Activated B cell treated with CpG ODN at 0.5 μM for 24 hours (primary cell): Measurements from ENCODE around the gene FBXW7. TPM values are rescaled to one million over a fixed set of nuclear protein-coding genes. Genes with fewer than 3 reads are reported as not detected.

Experiments
- ATAC-seq: fragments of 200-7000 bp; cut with Tn5 transposase; one replicate; pipeline ENCODE4 v1.10.0; 2021; ENCODE audit warnings: low read depth, mild to moderate bottlenecking, moderate library complexity
- CTCF ChIA-PET: fragments of 350-600 bp; sonication (Branson Sonifier 250); formaldehyde crosslinking; loops from one replicate; lab custom pipeline; 2021; ENCODE audit warnings: antibody characterized with exemption; lab: Charles Lee
- POLR2A ChIA-PET: fragments of 350-600 bp; sonication (Branson Sonifier 250); formaldehyde crosslinking; loops from one replicate; lab custom pipeline; 2021; ENCODE audit warnings: antibody characterized with exemption; lab: Charles Lee
- DNase-seq: peaks from one replicate; pipeline ENCODE4 v3.0.0; 2022
- H3K27ac Mint-ChIP-seq: one replicate; pipeline ENCODE4 v1.8.0; 2020; ENCODE audit warnings: mixed read lengths
- H3K27me3 Mint-ChIP-seq: one replicate; pipeline ENCODE4 v1.8.0; 2021; ENCODE audit warnings: mixed read lengths
- H3K36me3 Mint-ChIP-seq: one replicate; pipeline ENCODE4 v1.8.0; 2021; ENCODE audit warnings: low read depth, mixed read lengths
- H3K4me1 Mint-ChIP-seq: one replicate; pipeline ENCODE4 v1.8.0; 2021; ENCODE audit warnings: mixed read lengths
- H3K4me3 Mint-ChIP-seq: one replicate; pipeline ENCODE4 v1.8.0; 2020; ENCODE audit warnings: mild to moderate bottlenecking, mixed read lengths
- H3K9me3 Mint-ChIP-seq: one replicate; pipeline ENCODE4 v1.8.0; 2020; ENCODE audit warnings: mixed read lengths
- CTCF ChIP-seq: fragments of 200-600 bp; IDR thresholded peaks from one replicate; pipeline ENCODE4 v1.8.0; 2022; ENCODE audit warnings: antibody characterized with exemption, mild to moderate bottlenecking
- intact Hi-C: fragments of 100-400 bp; cut with micrococcal nuclease; formaldehyde crosslinking; loops from one replicate; pipeline ENCODE4 v1.15.1; 2024
- total RNA-seq: library from RNA; stranded (reverse); gene quantifications from 2 replicates; pipeline ENCODE4 v1.2.3, GENCODE V29; 2022

FBXW7 gene
- total RNA-seq, 1 donor from 2014 or later, result 96.5 TPM

DNA sequence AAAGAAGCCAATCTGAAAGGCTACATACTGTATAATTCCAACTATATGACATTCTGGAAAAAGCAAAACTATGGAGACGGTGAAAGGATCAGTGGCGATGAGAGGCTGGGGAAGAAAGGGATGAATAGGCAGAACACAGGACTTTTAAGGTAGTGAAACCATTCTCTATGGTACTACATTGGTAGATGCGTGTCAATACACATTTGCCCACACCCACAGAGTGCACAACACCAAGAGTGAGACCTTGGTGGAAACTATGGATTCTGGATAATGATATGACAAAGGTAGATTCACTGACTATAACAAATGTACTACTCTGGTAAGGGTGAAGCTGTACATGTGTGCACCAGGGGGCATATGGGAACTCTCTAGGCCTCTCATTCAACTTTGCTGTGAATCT, 134.5 kb downstream of the FBXW7 start:
- POLR2A ChIA-PET, result no interaction called here

DNA sequence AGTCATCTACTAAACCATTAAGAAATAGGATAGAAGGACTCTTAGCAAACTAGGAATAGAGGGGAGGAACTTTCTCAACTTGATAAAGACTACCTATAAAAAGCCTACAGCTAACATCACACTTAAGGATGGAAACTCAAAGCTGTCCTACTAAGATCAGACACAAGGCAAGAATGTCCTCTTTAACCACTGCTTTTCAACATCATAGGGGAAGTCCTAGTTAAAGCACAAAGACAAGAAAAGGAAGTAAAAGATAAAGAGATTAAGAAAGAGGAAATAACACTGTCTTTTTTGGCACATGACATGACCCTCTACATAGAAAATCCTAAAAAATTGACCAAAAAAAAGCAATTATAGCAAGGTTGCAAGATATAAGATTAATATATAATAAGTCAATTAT, 136.6 kb downstream of the FBXW7 start:
- no peak for TF ChIP-seq CTCF
- DNase-seq (no peak), ATAC-seq (peak; percentile 58)
- CTCF ChIA-PET, result no interaction called here
- peaks cover 31% of the 10 kb centered on the region for H3K4me1 Mint-ChIP-seq
- H3K4me3 Mint-ChIP-seq, result peak overlapping the region; percentile 3
- H3K36me3 Mint-ChIP-seq, result peaks cover 46% of the 10 kb centered on the region
- no peaks in the 10 kb centered on the region for H3K27me3 Mint-ChIP-seq
- POLR2A ChIA-PET, result no interaction called here
- H3K27ac Mint-ChIP-seq, result peak overlapping the region; percentile 25
- no peaks in the 10 kb centered on the region for H3K9me3 Mint-ChIP-seq
- intact Hi-C loops, result no loop called here

More for the DNA sequence above, 134.5 kb downstream of the FBXW7 start:
- no peak for DNase-seq
- no peak for TF ChIP-seq CTCF
- H3K36me3 Mint-ChIP-seq, result peaks cover 48% of the 10 kb centered on the region
- ATAC-seq, result peak; percentile 10
- no peaks in the 10 kb centered on the region for H3K27me3 Mint-ChIP-seq
- peaks cover 25% of the 10 kb centered on the region for H3K4me1 Mint-ChIP-seq
- H3K4me3 Mint-ChIP-seq, result no peak overlapping the region
- H3K27ac Mint-ChIP-seq, result no peak overlapping the region
- CTCF ChIA-PET, result interaction anchor here (1.4 kb wide), 2 partner anchors 100 to 334 kb away, joined by 3 read pairs; no protein-coding TSS in a partner anchor
- no peaks in the 10 kb centered on the region for H3K9me3 Mint-ChIP-seq
- intact Hi-C loops, result no loop called here

DNA sequence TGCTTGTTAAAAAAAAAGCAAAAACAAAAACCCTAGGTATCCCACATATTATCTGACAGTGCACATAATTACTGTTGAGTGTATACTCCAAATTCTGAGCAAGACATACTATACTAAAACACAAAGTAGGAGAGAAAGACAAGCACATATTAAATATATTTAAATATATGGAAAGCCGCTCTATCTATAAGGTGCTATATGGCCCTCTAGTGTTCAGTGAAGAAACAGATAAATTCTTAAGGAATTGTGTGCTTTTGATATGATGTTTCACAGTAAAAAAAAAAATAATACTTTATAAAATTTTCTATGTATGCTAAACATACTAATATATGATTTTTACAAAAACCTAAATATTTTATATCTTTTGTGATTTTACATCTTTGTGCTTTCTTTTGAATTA, 137.8 kb downstream of the FBXW7 start:
- intact Hi-C loops, result no loop called here
- Mint-ChIP-seq H3K4me1 (peaks cover 33% of the 10 kb centered on the region), H3K27ac (no peak overlapping the region), H3K27me3 (no peaks in the 10 kb centered on the region), H3K36me3 (peaks cover 44% of the 10 kb centered on the region), H3K9me3 (no peaks in the 10 kb centered on the region), H3K4me3 (no peak overlapping the region)
- DNase-seq, result no peak
- ChIA-PET CTCF (interaction anchor here (1.4 kb wide), 1 partner anchor 12 kb away, joined by 3 read pairs; no protein-coding TSS in a partner anchor), POLR2A (no interaction called here)
- TF ChIP-seq CTCF, result no peak
- no peak for ATAC-seq

DNA sequence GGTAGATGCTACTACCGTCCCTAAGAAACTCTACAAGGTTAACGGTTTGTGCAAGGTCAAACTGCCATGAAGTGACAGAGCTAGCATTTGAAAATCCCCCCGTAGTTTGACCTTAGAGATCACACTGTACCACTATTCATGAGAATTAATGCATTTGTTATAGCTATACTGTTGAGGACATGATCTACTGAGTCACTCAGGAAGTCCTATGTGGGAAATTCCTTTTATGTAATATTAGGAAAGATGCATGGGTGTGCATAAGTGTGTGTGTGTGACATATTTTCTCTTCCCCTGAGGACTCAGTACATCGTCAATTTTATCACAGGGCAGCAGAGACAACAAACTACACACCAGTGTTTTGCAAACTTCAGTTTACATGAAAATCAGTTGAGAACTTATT, 141.1 kb downstream of the FBXW7 start:
- H3K27ac Mint-ChIP-seq, result no peak overlapping the region
- CTCF ChIA-PET, result no interaction called here
- H3K4me1 Mint-ChIP-seq, result peaks cover 22% of the 10 kb centered on the region
- intact Hi-C loops, result no loop called here
- no peak for TF ChIP-seq CTCF
- peaks cover 40% of the 10 kb centered on the region for H3K36me3 Mint-ChIP-seq
- ATAC-seq (no peak), DNase-seq (no peak)
- H3K9me3 Mint-ChIP-seq, result no peaks in the 10 kb centered on the region
- POLR2A ChIA-PET, result no interaction called here
- no peaks in the 10 kb centered on the region for H3K27me3 Mint-ChIP-seq
- no peak overlapping the region for H3K4me3 Mint-ChIP-seq

DNA sequence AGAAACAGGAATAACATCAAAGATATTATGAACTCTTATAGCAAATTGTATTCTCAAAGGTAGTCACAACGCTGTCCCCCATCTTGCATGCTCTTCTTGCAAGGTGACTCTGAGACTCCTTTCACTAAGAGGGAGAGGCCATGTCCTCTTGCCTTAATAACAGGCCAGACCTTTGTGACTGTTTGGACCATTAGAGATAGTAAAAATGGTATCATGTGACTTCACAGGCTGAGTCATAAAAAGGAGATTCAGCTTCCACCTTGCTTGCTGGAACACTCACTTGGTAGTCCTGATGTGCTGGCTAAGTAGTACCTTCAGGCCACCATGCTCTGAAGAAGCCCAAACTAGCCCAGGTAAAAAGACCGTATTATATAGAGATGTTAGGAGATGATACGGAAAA, 143.8 kb downstream of the FBXW7 start:
- H3K27me3 Mint-ChIP-seq, result no peaks in the 10 kb centered on the region
- ATAC-seq, result no peak

More for the DNA sequence above, 143.8 kb downstream of the FBXW7 start:
- ChIA-PET CTCF (interaction anchor here (1.8 kb wide), 1 partner anchor 17 kb away, joined by 4 read pairs; no protein-coding TSS in a partner anchor), POLR2A (no interaction called here)
- H3K4me3 Mint-ChIP-seq, result no peak overlapping the region
- no peak for TF ChIP-seq CTCF
- H3K36me3 Mint-ChIP-seq, result peaks cover 43% of the 10 kb centered on the region
- H3K27ac Mint-ChIP-seq, result no peak overlapping the region
- no peaks in the 10 kb centered on the region for H3K9me3 Mint-ChIP-seq
- peaks cover 12% of the 10 kb centered on the region for H3K4me1 Mint-ChIP-seq
- intact Hi-C loops, result no loop called here
- DNase-seq, result no peak
